ENCODE data around the gene PTGDR2.

Gene PTGDR2

GRCh38 chr11:60858731-60859464, 3.1 kb upstream of the PTGDR2 start:
- no peak for DNase-seq (ENCODE audit: low read depth in 3 of 3)

DNA sequence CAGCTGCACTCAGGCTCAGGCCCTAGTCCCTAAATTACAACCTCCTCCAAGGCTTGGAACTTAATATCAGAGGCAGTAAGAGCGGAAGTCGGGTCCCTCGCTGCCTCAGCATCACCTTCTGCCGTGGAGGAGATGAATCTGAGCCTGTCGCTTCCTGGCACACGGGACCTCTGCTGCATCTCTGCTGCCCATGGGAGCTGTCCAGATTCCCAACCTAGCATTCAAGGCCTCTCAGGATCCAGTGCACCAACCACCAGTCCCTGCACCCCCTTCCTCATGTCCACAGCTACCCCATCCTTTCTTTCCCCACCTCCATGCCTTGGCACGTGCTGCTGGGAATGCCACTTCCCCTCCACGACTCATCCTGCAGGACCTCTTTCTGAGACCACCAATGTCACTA, 2.5 kb upstream of the PTGDR2 start:
- no peak for DNase-seq (ENCODE audit: low read depth in 3 of 3)

DNA sequence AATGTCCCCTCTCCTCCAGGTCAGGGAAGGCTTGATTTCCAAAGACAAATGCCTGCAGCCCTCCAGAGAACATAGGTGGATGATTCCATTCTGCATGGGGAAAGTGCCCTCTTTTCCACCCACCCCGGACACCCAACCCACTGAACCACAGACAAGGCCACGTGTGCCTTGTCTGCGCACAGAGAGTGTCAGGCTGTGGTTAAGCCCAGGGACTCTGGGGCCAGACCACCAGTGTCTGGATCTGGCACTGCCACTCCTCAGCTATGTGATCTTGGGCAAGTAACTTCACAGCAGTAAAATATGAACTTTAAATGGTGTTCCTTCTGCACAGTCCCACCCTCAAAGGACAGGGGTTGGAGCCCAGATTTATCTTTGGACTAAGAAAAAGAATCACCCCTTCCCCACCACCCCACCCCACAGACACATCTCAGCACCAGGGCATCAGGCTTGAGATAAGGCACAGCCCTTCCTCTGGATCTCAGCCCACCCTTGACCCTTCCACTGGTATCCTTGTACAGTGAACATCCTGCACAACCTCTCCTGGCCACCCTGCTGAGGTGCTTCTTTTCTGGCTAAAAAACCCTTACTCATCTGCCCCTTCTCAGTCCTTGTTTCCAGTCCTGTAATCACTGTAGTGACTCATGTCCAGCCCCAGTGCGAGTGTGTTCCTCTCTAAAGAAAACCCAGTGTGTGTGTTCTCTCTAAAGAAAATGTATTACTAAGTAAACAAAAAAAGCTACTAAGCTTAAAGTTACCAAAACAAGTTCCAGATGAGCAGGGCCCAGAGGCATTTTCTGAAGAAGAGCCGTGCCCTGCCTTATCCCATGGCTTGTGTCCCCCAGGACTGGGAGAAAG, 1.9 kb upstream of the PTGDR2 start:
- DNase-seq (ENCODE audit: low read depth in 3 of 3): no peak

DNA sequence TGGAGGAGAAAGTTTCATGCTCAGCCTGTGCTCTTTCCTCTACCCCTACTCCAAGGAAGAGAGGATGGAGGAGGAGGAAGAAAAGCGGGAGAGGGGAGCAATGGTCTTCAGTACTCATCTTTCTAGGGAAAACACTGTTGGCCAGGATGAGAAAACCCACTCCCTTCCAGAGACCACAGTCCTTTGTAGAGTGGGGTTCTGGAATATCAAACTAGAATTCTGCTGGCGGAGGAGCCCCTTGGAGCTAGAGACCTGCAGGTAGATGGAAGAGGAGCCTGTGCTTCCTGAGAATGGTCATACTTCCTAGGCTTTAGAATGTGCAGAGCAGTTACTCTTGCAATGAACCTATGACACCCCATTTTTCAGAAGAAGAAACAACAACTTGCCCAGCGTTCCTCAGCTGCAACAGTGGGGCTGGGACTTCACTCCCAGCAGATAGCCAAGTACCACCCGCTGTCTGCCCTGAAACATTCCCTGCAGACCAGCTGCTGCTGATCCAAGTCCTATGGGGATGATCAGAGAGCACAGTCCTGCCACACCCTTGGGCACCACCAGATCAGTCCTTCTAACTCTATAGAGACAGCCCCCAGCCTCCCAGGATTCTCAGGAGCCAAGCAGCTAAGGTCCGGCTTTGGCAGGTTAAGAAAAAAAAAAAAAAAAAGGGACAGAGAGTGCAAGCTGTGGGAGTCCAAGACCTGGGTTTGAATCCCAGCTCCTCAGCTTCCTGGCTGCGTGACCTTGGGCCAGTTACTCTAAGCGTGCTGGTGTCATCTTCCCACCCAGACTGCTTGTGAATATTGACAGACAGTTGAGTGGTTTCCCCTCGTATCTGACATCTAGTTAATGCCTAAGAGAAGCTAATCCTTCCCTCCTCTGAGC, 664 bp downstream of the PTGDR2 start:
- DNase-seq (ENCODE audit: low read depth in 3 of 3): no peak

- no peak for DNase-seq (ENCODE audit: low read depth in 3 of 3)
Measured at GRCh38 chr11:60854140-60854846, 1.5 kb downstream of the PTGDR2 start.

- DNase-seq (ENCODE audit: low read depth in 3 of 3): no peak
Measured at GRCh38 chr11:60852982-60853950, 2.5 kb downstream of the PTGDR2 start.

DNA sequence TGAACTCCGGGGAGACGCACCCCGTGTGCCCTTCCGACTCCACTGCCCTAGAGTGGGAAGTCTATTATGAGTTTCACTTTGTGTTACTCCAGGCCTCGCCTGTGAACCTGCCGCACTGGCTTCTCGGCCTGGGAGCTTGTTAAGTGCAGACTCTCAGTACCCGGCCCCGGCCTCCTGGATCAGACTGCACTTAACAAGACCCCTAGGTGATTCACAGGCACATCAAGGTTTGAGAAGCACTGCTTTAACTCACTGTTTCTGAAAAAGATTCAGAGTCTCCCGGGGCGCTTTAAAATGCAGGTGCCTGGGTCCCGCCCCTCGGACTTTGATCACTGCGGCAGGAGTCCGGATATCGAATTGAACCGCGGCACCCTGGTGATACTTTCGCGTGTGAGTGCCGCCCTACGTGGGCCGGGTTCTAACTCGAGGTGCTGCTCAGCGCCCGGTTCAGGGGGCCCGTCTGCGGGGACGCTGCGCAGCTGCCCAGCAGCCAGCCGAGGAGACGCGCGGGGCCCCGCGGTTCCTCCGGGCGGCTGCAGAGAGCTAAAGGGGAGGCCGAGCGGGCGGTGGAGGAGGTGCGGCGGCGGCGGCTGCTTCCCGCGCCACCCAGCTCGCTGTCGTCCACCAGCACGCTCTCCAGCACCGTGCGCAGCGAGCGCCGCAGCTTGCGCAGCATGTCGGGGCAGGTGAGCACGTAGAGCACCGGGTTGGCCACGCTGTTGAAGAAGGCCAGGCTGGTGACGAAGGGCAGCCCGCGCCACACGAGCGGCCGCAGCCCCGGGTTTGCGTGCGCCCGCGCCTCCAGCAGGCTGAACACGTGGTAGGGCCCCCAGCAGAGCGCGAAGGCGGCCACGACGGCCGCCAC, 3.4 kb downstream of the PTGDR2 start:
- DNase-seq (ENCODE audit: low read depth in 3 of 3): no peak

DNA sequence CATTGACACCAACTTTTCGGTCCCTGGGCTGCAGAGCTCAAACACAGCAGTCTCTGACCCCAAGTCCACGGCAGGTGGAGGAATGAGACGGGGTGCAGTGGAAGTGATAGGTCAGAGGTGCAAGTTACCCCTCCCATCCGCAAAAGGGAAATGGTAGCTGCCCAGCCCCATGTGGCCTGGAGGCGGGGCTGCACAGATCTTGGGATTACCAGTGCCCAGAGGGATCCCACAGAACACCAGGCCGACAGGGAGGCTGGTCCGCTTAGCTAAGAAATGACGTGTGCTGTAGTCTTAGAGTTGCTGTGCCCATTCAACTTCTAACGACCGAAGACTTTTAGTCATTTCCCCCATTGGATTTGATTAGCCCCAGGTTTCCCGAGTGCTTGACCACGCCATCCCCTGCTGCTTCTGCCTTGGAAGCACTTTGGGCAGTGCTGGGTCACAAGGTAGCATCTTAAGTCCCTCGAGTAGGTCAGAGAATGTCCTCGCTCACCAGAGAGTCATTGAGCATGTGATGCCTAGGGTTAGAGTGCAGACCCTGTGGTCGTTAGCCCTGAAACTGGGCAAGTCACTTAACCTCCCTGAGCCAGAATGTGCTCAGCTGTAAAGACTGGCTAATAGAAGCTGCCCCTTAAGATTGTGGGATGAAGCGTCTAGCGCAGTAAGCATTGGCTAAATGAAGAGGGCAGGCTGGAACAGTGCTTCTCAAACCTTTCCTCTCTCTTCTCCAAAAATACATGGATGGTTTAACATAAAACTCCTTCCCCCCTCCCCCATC, 4.2 kb downstream of the PTGDR2 start:
- no peak for DNase-seq (ENCODE audit: low read depth in 3 of 3)

- no peak for DNase-seq (ENCODE audit: low read depth in 3 of 3)
Measured at GRCh38 chr11:60849641-60850520, 5.9 kb downstream of the PTGDR2 start.

DNA sequence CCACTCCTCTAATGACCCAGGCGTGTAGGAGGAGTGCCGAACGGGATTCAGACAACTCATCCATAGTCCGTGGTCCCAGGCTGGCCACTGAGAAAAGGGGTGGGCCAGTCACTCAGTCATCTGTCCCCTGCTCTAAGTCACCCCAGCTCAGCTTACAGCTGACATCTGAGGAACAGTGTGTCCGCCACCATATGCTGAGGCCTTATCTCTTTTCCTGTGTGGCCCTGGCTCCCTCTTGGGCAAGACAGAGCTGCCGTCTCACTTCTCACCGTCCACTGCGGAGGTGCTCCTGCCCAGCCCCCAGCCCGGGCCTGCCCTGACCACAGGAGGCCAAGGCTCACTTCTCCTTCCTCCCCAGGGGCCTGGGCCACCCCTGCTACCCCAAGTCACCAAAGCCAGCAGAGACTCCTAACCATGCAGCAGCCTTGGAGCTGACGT, 7.0 kb downstream of the PTGDR2 start:
- DNase-seq (ENCODE audit: low read depth in 3 of 3): no peak

GRCh38 chr11:60847896-60848295, 7.9 kb downstream of the PTGDR2 start:
- no peak for DNase-seq (ENCODE audit: low read depth in 3 of 3)

DNA sequence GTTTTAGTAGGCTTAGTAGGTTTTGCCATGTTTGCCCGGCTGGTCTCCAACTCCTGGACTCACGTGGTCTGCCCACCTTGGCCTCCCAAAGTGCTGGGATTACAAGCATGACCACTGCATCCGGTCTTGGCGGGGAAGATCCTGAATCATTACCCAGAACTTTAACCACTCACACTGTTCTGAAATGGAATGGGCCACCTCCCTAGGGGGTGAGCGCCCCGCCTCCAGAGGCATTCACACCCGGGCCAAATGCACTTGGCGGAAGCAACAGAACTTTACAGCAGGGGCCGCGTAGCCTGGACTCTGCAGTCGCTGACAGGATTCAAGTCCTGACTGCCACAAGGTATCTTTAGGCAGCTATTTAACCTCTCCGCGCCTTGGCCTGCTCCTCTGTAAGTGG, 8.5 kb downstream of the PTGDR2 start:
- no peak for DNase-seq (ENCODE audit: low read depth in 3 of 3)

- no peak for DNase-seq (ENCODE audit: low read depth in 3 of 3)
Measured at GRCh38 chr11:60845338-60845737, 10.4 kb downstream of the PTGDR2 start.

GRCh38 chr11:60844870-60845221, 10.9 kb downstream of the PTGDR2 start:
- no peak for DNase-seq (ENCODE audit: low read depth in 3 of 3)

DNA sequence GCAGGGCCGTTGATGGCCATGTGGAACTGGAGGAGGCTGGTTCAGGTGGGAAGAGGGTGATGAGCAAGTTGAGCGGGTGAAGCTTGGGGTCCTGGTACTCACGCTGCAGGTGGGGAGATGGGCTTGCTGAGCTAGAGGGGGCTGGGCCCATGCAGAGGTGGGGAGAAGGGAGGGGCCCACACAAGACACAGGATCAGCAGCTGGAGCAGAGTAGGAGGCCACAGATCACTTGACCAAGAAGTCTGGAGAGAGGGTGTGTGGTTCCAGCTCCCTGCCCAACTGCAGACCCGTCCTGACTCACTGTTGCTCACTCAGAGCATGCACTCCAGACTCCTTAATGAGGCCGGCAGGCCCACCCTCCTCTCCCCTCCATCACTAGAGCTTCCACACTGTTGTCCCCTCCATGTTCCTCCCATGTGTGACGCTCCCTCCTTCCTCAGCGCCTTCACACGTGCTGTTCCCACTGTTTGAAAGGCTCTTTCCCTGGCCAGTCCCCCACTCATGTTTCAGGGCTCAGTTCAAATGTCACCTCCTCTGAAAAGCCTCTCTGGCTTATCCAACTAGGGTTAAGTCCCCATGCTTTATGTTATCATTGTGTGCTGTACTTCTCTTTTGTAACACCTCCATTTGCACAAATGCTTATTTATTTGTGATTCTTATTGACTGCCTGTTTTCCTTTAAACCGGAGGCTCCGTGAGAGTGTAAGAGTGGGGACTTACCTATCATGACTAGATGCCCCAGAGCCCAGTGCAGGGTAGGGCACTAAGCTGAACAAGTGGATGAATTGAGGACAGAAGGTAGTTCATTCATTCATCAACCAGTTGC, 11.5 kb downstream of the PTGDR2 start:
- no peak for DNase-seq (ENCODE audit: low read depth in 3 of 3)

GRCh38 chr11:60842668-60843600, 12.8 kb downstream of the PTGDR2 start:
- DNase-seq (ENCODE audit: low read depth in 3 of 3): no peak

All from stimulated activated CD4-positive, alpha-beta T cell treated with anti-CD3 and anti-CD28 coated beads, TNF-alpha, amount 100 ng/mL, for 4 hours (primary cell).